Heart left ventricle (tissue), 13 donors: ENCODE measurements around the gene PCDHA2.
"Not testable (repeated sequence)": the region's sequence is repeated elsewhere in the genome, so short reads cannot be mapped to it uniquely, and the experiment has no call there.

ENCODE experiments used
- CTCF ChIP-seq, 12 donors: fragments of 200-600 bp; sonication (generic) in 4 of 12; IDR thresholded peaks; one replicate each; pipeline versions ENCODE4 v1.5.0 to v1.8.0; 2018 to 2022; ENCODE audit warnings: antibody characterized with exemption in 12 of 12, mild to moderate bottlenecking in 5 of 12
- POLR2A ChIP-seq, 2 donors: fragments of 450-650 bp; IDR thresholded peaks; one replicate each; pipeline ENCODE4 v1.6.1; 2017; ENCODE audit warnings: antibody characterized with exemption in 2 of 2, mild to moderate bottlenecking in 2 of 2, moderate library complexity in 2 of 2
- donor health status: ischemic (EF 13 %, LVEDD 7.1; RV severe dilation, severe dysfunction).
- donor health status: DM: no; HTN: yes; CAD: no.
- donor health status: DM: no; HTN: no; CAD: no.
- donor health status: ischemic (EF 25% LVEDD 6.9; RV normal size, moderate dysfunction).
- donor health status: ischemic (EF 25% LVEDD 5.7; RV mildly dilated, moderate dysfunction).
- donor health status: ischemic (EF 35%, LVEDD 5.7; RV mildly dilated, moderate dysfunction).
- donor health status: nonischemic (EF 11% LVEDD 7.7; RV severe dilation, severe dysfunction).
- donor health status: DM: yes; HTN: yes; CAD: no.
- donor health status: PGD.
- donor health status: ischemic (EF 29% LVEDD 5.4; RV normal size, mild dysfunction).
- donor health status: nonischemic (EF 23%, LVEDD 6.1; RV moderate dilation, normal function).

DNA sequence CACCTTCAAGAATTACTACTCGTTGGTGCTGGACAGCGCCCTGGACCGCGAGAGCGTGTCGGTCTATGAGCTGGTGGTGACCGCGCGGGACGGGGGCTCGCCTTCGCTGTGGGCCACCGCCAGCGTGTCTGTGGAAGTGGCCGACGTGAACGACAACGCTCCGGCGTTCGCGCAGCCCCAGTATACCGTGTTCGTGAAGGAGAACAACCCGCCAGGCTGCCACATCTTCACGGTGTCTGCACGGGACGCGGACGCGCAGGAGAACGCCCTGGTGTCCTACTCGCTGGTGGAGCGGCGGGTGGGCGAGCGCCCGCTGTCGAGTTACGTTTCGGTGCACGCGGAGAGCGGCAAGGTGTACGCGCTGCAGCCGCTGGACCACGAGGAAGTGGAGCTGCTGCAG lies 28.3 kb downstream of the PCDHA2 start:
- not testable (repeated sequence) for TF ChIP-seq CTCF, POLR2A (IDR thresholded peaks at IDR 0.05)
